Omental fat pad (tissue), 4 donors: ENCODE measurements around the gene KPNA3. TPM values are rescaled to one million over a fixed set of nuclear protein-coding genes. Genes with fewer than 3 reads are reported as not detected.

ENCODE experiments used
- ATAC-seq: fragments of 150-250 bp; one replicate; pipeline ENCODE4 v1.9.1; 2016; ENCODE audit warnings: mild to moderate bottlenecking, moderate library complexity; ENCODE audit not compliant: low FRiP score
- DNase-seq: peaks from one replicate; pipeline ENCODE4 v3.0.0-alpha.2; 2019; ENCODE audit warnings: low spot score
- CTCF ChIP-seq, 3 donors: fragments of 450-650 bp; IDR thresholded peaks; one replicate each; pipeline ENCODE4 v1.5.1; 2016 to 2017; ENCODE audit warnings: antibody characterized with exemption in 3 of 3, mild to moderate bottlenecking in 3 of 3, moderate library complexity in 2 of 3
- total RNA-seq, 4 donors: library from RNA; depleted of rRNA; stranded (reverse); fragments of >200 nt; gene quantifications; one replicate each; pipeline ENCODE4 v1.1.0, GENCODE V29; 2016

Gene KPNA3
- total RNA-seq, 4 donors from 2014 or later, result 25.1 to 31.8 (median 27.6) TPM

DNA sequence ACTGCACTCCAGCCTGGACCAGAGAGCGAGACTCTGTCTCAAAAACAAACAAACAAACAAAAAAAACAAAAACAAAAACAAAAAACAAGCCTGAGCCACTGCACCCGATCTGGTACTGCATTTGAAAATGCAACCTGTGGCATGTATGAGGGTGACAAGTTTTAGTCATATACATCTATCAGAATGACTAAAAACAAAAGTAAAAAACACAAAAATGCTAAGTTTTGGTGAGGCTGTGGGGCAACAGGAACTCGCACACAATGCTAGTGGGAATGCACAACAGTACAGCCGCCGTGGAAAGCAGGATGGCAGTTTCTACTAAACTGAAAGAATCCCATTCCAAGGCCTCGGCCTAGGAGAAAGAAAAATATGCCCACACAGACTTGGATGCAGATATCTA is 109.0 kb downstream of the KPNA3 start:
- TF ChIP-seq CTCF (IDR thresholded peaks at IDR 0.05), result no peak
- ATAC-seq (no peak), DNase-seq (no peak)

DNA sequence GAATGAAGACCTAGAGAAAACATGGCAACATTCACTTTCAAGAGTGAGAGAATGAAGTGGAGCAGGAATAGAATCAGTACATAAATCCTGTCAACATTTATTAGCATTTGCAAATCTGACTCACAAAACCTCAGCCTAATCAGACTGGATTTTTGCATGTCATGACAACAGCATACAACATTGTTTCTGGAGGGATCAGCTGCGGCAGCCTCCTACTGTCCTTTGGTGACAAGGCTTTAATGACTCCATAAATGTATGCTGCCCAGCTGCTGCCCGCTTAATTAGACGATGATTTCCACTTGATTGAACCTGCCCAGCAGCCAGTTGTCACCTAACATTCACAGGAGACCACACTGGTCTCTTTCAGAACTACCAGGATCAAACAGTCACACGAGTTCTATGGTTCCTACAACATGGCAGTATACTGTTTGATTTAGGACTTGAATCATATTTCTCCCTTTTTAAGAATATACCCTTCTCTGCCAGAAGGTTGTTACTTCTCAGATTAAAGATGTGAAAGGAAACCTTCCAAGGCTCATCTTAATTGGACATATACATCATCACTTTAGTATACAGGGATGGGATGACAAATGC is 110.5 kb downstream of the KPNA3 start:
- ATAC-seq, result no peak
- no peak for TF ChIP-seq CTCF (IDR thresholded peaks at IDR 0.05)
- DNase-seq, result no peak

DNA sequence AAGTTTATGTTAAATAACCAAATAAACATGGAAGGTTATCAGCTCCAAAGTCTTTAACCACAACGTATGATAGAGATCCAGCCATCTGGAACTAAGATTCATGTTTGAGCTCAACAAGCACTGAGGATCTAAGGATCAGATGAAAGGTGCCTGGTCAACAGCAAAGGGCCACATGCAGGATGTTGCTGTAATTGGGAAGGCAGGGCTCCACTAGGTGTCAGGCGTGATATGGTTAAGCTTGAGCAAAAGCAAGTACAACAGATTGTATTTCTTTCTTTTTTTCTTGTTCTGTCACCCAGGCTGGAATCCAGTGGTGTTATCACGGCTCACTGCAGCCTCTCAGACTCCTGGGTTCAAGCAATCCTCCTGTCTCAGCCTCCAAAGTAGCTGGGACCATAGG is 113.2 kb downstream of the KPNA3 start:
- no peak for DNase-seq

DNA sequence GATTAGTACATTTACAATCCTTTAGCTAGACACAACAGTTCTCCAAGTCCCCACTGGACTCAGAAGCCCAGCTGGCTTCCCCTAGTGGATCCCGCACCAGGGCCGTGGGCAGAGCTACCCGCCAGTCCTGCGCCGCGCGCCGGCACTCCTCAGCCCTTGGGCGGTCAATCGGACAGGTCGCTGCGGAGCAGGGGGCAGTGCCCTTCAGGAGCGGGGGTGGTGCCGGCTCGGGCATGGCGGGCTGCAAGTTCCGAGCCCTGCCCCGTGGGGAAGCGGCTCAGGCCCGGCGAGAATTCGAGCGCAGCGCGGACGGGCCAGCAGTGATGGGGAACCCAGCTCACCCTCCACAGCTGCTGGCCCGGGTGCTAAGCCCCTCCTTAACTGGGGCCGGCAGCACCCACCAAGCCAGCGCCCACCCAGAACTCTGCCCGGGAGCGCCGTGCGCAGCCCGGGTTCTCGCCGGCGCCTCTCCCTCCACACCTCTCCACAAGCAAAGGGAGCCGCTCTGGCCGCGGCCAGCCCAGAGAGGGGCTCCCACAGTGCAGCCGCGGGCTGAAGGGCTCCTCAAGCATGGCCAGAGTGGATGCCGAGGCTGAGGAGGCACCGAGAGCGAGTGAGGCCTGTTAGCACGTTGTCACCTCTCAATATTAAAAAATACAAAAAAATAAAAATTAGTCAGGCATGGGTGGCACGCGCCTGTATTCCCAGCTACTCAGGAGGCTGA is 114.1 kb downstream of the KPNA3 start:
- TF ChIP-seq CTCF (IDR thresholded peaks at IDR 0.05), result no peak
- DNase-seq, result no peak
- no peak for ATAC-seq

More for the DNA sequence above, 113.2 kb downstream of the KPNA3 start:
- no peak for TF ChIP-seq CTCF (IDR thresholded peaks at IDR 0.05)
- no peak for ATAC-seq

DNA sequence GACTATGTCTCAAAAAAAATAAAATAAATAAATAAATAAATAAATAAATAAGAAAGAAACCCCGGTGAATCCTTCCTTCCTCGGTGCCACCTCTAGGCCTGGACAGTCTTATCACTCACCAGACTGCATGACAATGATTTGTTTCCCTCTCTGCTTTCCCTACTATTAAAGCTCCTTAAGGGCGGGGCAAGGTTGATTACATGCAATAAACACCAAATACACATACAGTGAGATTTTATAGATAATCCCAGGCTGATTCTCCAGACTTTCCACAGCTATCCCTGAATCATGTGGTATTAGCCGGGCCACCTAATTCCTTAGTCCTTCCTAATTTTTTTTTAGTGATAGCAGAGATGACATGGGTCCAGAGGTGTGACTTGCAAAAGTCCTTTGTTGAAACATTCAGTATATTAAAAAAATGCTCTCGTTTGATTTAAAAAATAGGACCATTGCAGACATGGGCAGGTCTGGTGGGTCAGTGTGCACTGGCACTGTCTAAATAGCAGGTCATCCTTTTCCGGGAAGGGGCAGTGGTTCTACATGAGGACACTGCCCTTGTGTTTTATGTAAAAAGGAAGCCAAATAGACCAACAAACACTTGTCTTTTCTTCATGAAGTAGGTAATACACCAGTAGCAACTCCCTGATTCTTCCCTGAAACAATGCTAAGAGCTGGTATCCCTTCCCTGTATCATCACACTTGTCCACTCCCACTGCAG is 115.7 kb downstream of the KPNA3 start:
- DNase-seq, result no peak
- ATAC-seq, result no peak

DNA sequence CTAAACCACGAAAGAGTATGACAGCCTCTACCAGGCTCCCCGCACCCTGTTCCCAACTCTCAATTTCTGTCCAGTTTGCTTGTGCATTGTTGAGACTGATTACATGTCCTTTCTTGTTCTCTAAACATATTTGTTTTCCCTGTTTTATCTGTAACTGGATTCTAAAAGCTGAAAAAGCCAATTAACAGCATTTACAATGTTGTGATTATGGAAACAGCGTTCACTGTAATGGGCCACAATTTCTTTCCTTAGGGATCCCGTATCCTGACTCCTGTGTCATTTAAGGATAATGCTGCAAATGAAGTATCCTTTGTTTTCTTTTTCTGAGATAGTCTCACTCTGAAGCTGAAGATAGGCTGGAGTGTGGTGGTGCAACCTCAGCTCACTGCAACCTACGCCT is 121.7 kb downstream of the KPNA3 start:
- ATAC-seq (no peak), DNase-seq (no peak)
- TF ChIP-seq CTCF (IDR thresholded peaks at IDR 0.05), result no peak

More for the DNA sequence above, 115.7 kb downstream of the KPNA3 start:
- TF ChIP-seq CTCF (IDR thresholded peaks at IDR 0.05), result no peak
